ENCODE measurements around the gene GCNA. TPM values are rescaled to one million over a fixed set of nuclear protein-coding genes. Genes with fewer than 3 reads are reported as not detected.
A peak's percentile ranks its signal among the peaks of the same experiment; 100 is the strongest.
"Not testable (repeated sequence)": the region's sequence is repeated elsewhere in the genome, so short reads cannot be mapped to it uniquely, and the experiment has no call there.

Gene GCNA
- total RNA-seq, 1 donor from 2014 or later, result 1.7 TPM

GRCh38 chrX:71626576-71626975 is 48.3 kb downstream of the GCNA start:
- intact Hi-C loops (cut with DNase I), result no loop called here
- no peak for ATAC-seq
- no peak for DNase-seq (ENCODE audit: missing footprints)

GRCh38 chrX:71627588-71628404 is 49.6 kb downstream of the GCNA start:
- DNase-seq (ENCODE audit: missing footprints), result no peak
- intact Hi-C loops (cut with DNase I), result no loop called here
- ATAC-seq, result no peak

GRCh38 chrX:71629467-71629866 is 51.2 kb downstream of the GCNA start:
- ATAC-seq (no peak), DNase-seq (ENCODE audit: missing footprints) (no peak)
- intact Hi-C loops (cut with DNase I), result no loop called here

- DNase-seq (ENCODE audit: missing footprints), result no peak
- intact Hi-C loops (cut with DNase I), result loop anchor here (10.0 kb wide), 1 partner anchor 48 kb away; no protein-coding TSS in a partner anchor
- ATAC-seq, result peak; percentile 56
Measured at GRCh38 chrX:71632923-71633657, 54.9 kb downstream of the GCNA start.

GRCh38 chrX:71634366-71634765 is 56.1 kb downstream of the GCNA start:
- intact Hi-C loops (cut with DNase I), result loop anchor here (10.0 kb wide), 1 partner anchor 50 kb away; no protein-coding TSS in a partner anchor
- ATAC-seq (peak; percentile 92), DNase-seq (ENCODE audit: missing footprints) (no peak)

GRCh38 chrX:71636438-71637252 is 58.4 kb downstream of the GCNA start:
- ATAC-seq, result peak; percentile 39
- no peak for DNase-seq (ENCODE audit: missing footprints)
- intact Hi-C loops (cut with DNase I), result loop anchor here (10.0 kb wide), 1 partner anchor 52 kb away; no protein-coding TSS in a partner anchor

- intact Hi-C loops (cut with DNase I), result loop anchor here (10.0 kb wide), 1 partner anchor 52 kb away; no protein-coding TSS in a partner anchor
- DNase-seq (ENCODE audit: missing footprints), result no peak
- peak; percentile 6 for ATAC-seq
Measured at GRCh38 chrX:71637253-71637618, 59.0 kb downstream of the GCNA start.

- DNase-seq (ENCODE audit: missing footprints), result no peak
- no peak for ATAC-seq
- intact Hi-C loops (cut with DNase I), result loop anchor here (10.0 kb wide), 1 partner anchor 53 kb away; no protein-coding TSS in a partner anchor
Measured at GRCh38 chrX:71637848-71638247, 59.6 kb downstream of the GCNA start.

- DNase-seq (ENCODE audit: missing footprints) (no peak), ATAC-seq (no peak)
- intact Hi-C loops (cut with DNase I), result loop anchor here (10.0 kb wide), 1 partner anchor 54 kb away; no protein-coding TSS in a partner anchor
Measured at GRCh38 chrX:71638409-71638808, 60.2 kb downstream of the GCNA start.

- intact Hi-C loops (cut with DNase I), result no loop called here
- ATAC-seq (no peak), DNase-seq (ENCODE audit: missing footprints) (no peak)
Measured at GRCh38 chrX:71640002-71640401, 61.8 kb downstream of the GCNA start.

- intact Hi-C loops (cut with DNase I); ATAC-seq; DNase-seq (ENCODE audit: missing footprints): not testable (repeated sequence)
Measured at GRCh38 chrX:71644406-71644805, 66.2 kb downstream of the GCNA start.

- intact Hi-C loops (cut with DNase I), result loop anchor here (5.0 kb wide), 1 partner anchor 73 kb away; the partner anchor contains the start of gene GCNA
- peak; percentile 39 for ATAC-seq
- no peak for DNase-seq (ENCODE audit: missing footprints)
Measured at GRCh38 chrX:71650333-71650969, 72.2 kb downstream of the GCNA start.

- intact Hi-C loops (cut with DNase I), result loop anchor here (5.0 kb wide), 1 partner anchor 75 kb away; the partner anchor contains the start of gene GCNA
- no peak for ATAC-seq
- no peak for DNase-seq (ENCODE audit: missing footprints)
Measured at GRCh38 chrX:71652405-71652804, 74.2 kb downstream of the GCNA start.

GRCh38 chrX:71653344-71653743 is 75.1 kb downstream of the GCNA start:
- intact Hi-C loops (cut with DNase I), result loop anchor here (5.0 kb wide), 1 partner anchor 76 kb away; the partner anchor contains the start of gene GCNA
- DNase-seq (ENCODE audit: missing footprints), result no peak

GRCh38 chrX:71657267-71657666 is 79.0 kb downstream of the GCNA start:
- intact Hi-C loops (cut with DNase I), result no loop called here
- no peak for ATAC-seq
- DNase-seq (ENCODE audit: missing footprints), result no peak

More at GRCh38 chrX:71653344-71653743, 75.1 kb downstream of the GCNA start:
- ATAC-seq, result no peak

GRCh38 chrX:71659342-71659741 is 81.1 kb downstream of the GCNA start:
- no peak for DNase-seq (ENCODE audit: missing footprints)
- ATAC-seq, result no peak
- intact Hi-C loops (cut with DNase I), result no loop called here

- ATAC-seq (no peak), DNase-seq (ENCODE audit: missing footprints) (no peak)
- intact Hi-C loops (cut with DNase I), result no loop called here
Measured at GRCh38 chrX:71659959-71660358, 81.7 kb downstream of the GCNA start.
